MM.1S (cell line): ENCODE results near the gene SMO.

Experiments
- EZH2 ChIP-seq: fragments of 300-600 bp; sonication (generic); optimal IDR thresholded peaks from 2 replicates; pipeline ENCODE3; 2017; ENCODE audit warnings: low read depth, mild to moderate bottlenecking, antibody characterized with exemption, low read length, mixed read lengths
- EZH2phosphoT487 ChIP-seq: fragments of 300-600 bp; sonication (generic); IDR thresholded peaks from 2 replicates; pipeline ENCODE4 v1.6.1; 2018; ENCODE audit warnings: antibody characterized with exemption, low read length
- TF ChIP-seq, protein P1 (sequence below): fragments of 300-600 bp; sonication (generic); IDR thresholded peaks from 2 replicates; pipeline ENCODE4 v1.5.1; 2016; ENCODE audit warnings: antibody characterized with exemption, low read length, mixed read lengths

DNA sequence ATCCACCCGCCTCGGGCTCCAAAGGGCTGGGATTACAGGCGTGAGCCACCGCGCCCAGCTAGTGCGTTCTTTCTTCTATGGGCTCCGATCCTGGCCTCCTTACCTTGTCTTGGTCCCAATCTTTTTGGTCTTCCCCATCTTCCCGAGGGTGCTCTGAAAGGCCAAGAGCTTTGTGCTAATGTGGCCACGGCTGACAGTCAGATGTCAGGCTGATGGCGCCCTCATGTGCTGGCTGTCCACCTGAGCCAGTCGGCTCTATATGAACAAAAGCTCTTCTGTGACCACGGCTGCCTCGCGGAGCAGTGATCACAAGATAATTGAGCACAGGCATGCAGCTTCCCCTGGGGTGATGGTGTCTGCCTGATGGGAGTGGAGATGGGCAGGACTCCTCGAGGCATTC, 25.4 kb downstream of the SMO start:
- TF ChIP-seq, protein P1, sequence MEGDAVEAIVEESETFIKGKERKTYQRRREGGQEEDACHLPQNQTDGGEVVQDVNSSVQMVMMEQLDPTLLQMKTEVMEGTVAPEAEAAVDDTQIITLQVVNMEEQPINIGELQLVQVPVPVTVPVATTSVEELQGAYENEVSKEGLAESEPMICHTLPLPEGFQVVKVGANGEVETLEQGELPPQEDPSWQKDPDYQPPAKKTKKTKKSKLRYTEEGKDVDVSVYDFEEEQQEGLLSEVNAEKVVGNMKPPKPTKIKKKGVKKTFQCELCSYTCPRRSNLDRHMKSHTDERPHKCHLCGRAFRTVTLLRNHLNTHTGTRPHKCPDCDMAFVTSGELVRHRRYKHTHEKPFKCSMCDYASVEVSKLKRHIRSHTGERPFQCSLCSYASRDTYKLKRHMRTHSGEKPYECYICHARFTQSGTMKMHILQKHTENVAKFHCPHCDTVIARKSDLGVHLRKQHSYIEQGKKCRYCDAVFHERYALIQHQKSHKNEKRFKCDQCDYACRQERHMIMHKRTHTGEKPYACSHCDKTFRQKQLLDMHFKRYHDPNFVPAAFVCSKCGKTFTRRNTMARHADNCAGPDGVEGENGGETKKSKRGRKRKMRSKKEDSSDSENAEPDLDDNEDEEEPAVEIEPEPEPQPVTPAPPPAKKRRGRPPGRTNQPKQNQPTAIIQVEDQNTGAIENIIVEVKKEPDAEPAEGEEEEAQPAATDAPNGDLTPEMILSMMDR: peak; percentile 43
- TF ChIP-seq EZH2phosphoT487 (no peak), EZH2 (no peak)
